Endodermal cell (in vitro differentiated cells): ENCODE results near the gene MPZL1. TPM values are rescaled to one million over a fixed set of nuclear protein-coding genes. Genes with fewer than 3 reads are reported as not detected.

Experiments
- DNase-seq: peaks from one replicate; pipeline ENCODE4 v3.0.0-alpha.2; 2017
- H3K27ac ChIP-seq: 2 replicates; pipeline ENCODE4 v1.5.1; 2013; ENCODE audit warnings: mild to moderate bottlenecking, low read depth, low read length, moderate library complexity
- H3K27me3 ChIP-seq: 2 replicates; pipeline ENCODE4 v1.6.1; 2013; ENCODE audit warnings: mild to moderate bottlenecking, low read length, moderate library complexity; ENCODE audit not compliant: insufficient read depth, control insufficient read depth, poor library complexity, severe bottlenecking
- H3K36me3 ChIP-seq: 2 replicates; pipeline ENCODE4 v1.7.0; 2013; ENCODE audit warnings: mild to moderate bottlenecking, low read length, moderate library complexity; ENCODE audit not compliant: control insufficient read depth, insufficient read depth
- H3K4me1 ChIP-seq: one replicate; pipeline ENCODE4 v1.7.0; 2013; ENCODE audit warnings: low read length; ENCODE audit not compliant: control insufficient read depth, insufficient read depth
- H3K4me3 ChIP-seq: 2 replicates; pipeline ENCODE4 v1.5.1; 2013; ENCODE audit warnings: mild to moderate bottlenecking, low read length, moderate library complexity
- H3K9ac ChIP-seq: 2 replicates; pipeline ENCODE4 v1.6.1; 2013; ENCODE audit warnings: mild to moderate bottlenecking, low read length, moderate library complexity; ENCODE audit not compliant: poor library complexity, severe bottlenecking; ENCODE audit errors: extremely low read depth
- H3K9me3 ChIP-seq: 2 replicates; pipeline ENCODE4 v1.6.1; 2013; ENCODE audit warnings: mild to moderate bottlenecking, low read length, moderate library complexity; ENCODE audit not compliant: control insufficient read depth
- H3K27ac Mint-ChIP-seq: 2 replicates; pipeline ENCODE4 v1.8.0; 2020; ENCODE audit warnings: mixed read lengths
- H3K27me3 Mint-ChIP-seq: 2 replicates; pipeline ENCODE4 v1.8.0; 2021; ENCODE audit warnings: mild to moderate bottlenecking, mixed read lengths; ENCODE audit not compliant: insufficient read depth
- H3K36me3 Mint-ChIP-seq: 2 replicates; pipeline ENCODE4 v1.8.0; 2020; ENCODE audit warnings: low read depth, mixed read lengths
- H3K4me1 Mint-ChIP-seq: 2 replicates; pipeline ENCODE4 v1.8.0; 2020; ENCODE audit warnings: mixed read lengths
- H3K4me3 Mint-ChIP-seq: 2 replicates; pipeline ENCODE4 v1.8.0; 2020; ENCODE audit warnings: mild to moderate bottlenecking, moderate library complexity, mixed read lengths
- H3K9me3 Mint-ChIP-seq: 2 replicates; pipeline ENCODE4 v1.8.0; 2020; ENCODE audit warnings: mild to moderate bottlenecking, mixed read lengths
- CTCF ChIP-seq: fragments of 200-600 bp; sonication (generic); conservative IDR thresholded peaks from 2 replicates; pipeline ENCODE4 v1.5.0; 2021; ENCODE audit warnings: antibody characterized with exemption, mild to moderate bottlenecking
- WGBS, 2 experiments: methylation state at CpG; one replicate each; pipeline versions ENCODE4 v1.1.5 to v1.1.7; 2013; ENCODE audit warnings: missing lambda C conversion rate in 2 of 2, mixed read lengths in 1 of 2; ENCODE audit not compliant: insufficient coverage in 1 of 2, insufficient read length in 1 of 2; 5-methylcytosine and 5-hydroxymethylcytosine counted together
- total RNA-seq, 2 donors: library from RNA; stranded (reverse); fragmentation: NEBNext Ultra II Directional in 1 of 2; extraction: Animal tissue kit (Norgen Biotek cat#: 25700) in 1 of 2; gene quantifications; 2 replicates in 1 of 2; 3 replicates in 1 of 2; pipeline ENCODE4 v1.2.1, GENCODE V29; 2021

MPZL1 gene
- total RNA-seq, 2 donors from 2014 or later, result 111 to 114 TPM

- H3K27ac ChIP-seq, result peak overlapping the region; percentile 61
Measured at GRCh38 chr1:167714439-167715156, 7.2 kb upstream of the MPZL1 start.

GRCh38 chr1:167715157-167715999 is 6.4 kb upstream of the MPZL1 start:
- H3K4me1 ChIP-seq, result no peaks in the 10 kb centered on the region
- Mint-ChIP-seq H3K27me3 (peaks cover 25% of the 10 kb centered on the region), H3K36me3 (no peaks in the 10 kb centered on the region), H3K9me3 (no peaks in the 10 kb centered on the region), H3K4me1 (peaks cover 22% of the 10 kb centered on the region), H3K27ac (peak overlapping the region; percentile 27), H3K4me3 (peak overlapping the region; percentile 72)
- peak overlapping the region; percentile 60 for H3K9ac ChIP-seq
- peak; percentile 97 for DNase-seq
- no peaks in the 10 kb centered on the region for H3K36me3 ChIP-seq
- peak overlapping the region; percentile 100 for H3K4me3 ChIP-seq
- peaks cover 20% of the 10 kb centered on the region for H3K27me3 ChIP-seq
- TF ChIP-seq CTCF, result peak; percentile 92
- whole genome bisulfite sequencing, 2 experiments, result 0 to 1% methylated on average over 16 to 26 of the region's 26 CpGs
- H3K27ac ChIP-seq, result peak overlapping the region; percentile 61
- no peaks in the 10 kb centered on the region for H3K9me3 ChIP-seq

More at GRCh38 chr1:167714439-167715156, 7.2 kb upstream of the MPZL1 start:
- peak overlapping the region; percentile 72 for H3K4me3 Mint-ChIP-seq
- H3K27me3 Mint-ChIP-seq, result peaks cover 25% of the 10 kb centered on the region
- H3K27ac Mint-ChIP-seq, result peak overlapping the region; percentile 27
- Histone ChIP-seq H3K36me3 (no peaks in the 10 kb centered on the region), H3K4me1 (no peaks in the 10 kb centered on the region), H3K4me3 (peak overlapping the region; percentile 100), H3K9me3 (no peaks in the 10 kb centered on the region), H3K27me3 (peaks cover 20% of the 10 kb centered on the region), H3K9ac (peak overlapping the region; percentile 60)
- H3K36me3 Mint-ChIP-seq, result no peaks in the 10 kb centered on the region
- DNase-seq, result peak; percentile 97
- H3K9me3 Mint-ChIP-seq, result no peaks in the 10 kb centered on the region
- peaks cover 18% of the 10 kb centered on the region for H3K4me1 Mint-ChIP-seq
- WGBS, 2 experiments, result 0 to 1% methylated on average over 22 to 50 of the region's 50 CpGs
- no peak for TF ChIP-seq CTCF

- no peaks in the 10 kb centered on the region for H3K36me3 ChIP-seq
- H3K9ac ChIP-seq, result peak overlapping the region; percentile 60
- no peaks in the 10 kb centered on the region for H3K9me3 ChIP-seq
- H3K4me1 Mint-ChIP-seq, result peaks cover 26% of the 10 kb centered on the region
- peak overlapping the region; percentile 72 for H3K4me3 Mint-ChIP-seq
- no peaks in the 10 kb centered on the region for H3K36me3 Mint-ChIP-seq
- H3K27ac Mint-ChIP-seq, result peak overlapping the region; percentile 27
- H3K4me3 ChIP-seq, result peak overlapping the region; percentile 100
- no peaks in the 10 kb centered on the region for H3K9me3 Mint-ChIP-seq
- H3K27ac ChIP-seq, result no peak overlapping the region
- peaks cover 20% of the 10 kb centered on the region for H3K27me3 ChIP-seq
- WGBS, 2 experiments, result 5 to 14% methylated on average over 1 to 3 of the region's 4 CpGs
- H3K27me3 Mint-ChIP-seq, result peaks cover 25% of the 10 kb centered on the region
- no peak for TF ChIP-seq CTCF
- H3K4me1 ChIP-seq, result no peaks in the 10 kb centered on the region
- DNase-seq, result no peak
Measured at GRCh38 chr1:167716000-167716271, 5.8 kb upstream of the MPZL1 start.
